Endothelial cell of coronary artery (primary cell): ENCODE results near the gene NYAP1. TPM values are rescaled to one million over a fixed set of nuclear protein-coding genes. Genes with fewer than 3 reads are reported as not detected.

Experiments
- total RNA-seq: library from RNA; depleted of rRNA; stranded (reverse); fragments of >200 nt; gene quantifications from 2 replicates; pipeline ENCODE4 v1.2.3, GENCODE V29; 2014

Gene NYAP1
- 1.9 and 2.2 TPM in 2 replicates for total RNA-seq

GRCh38 chr7:100483722-100484672 is at the start of gene NYAP1:
Gene NYAP1 (plus strand): TSS chr7:100483927. CDS start chr7:100485312, 1,385 bp downstream.

GRCh38 chr7:100464210-100464660 is 19.5 kb upstream of the NYAP1 start, which contains the start of gene SPACDR:
Gene SPACDR (minus strand): TSS chr7:100464260. CDS start chr7:100464025, 235 bp downstream.

GRCh38 chr7:100478958-100479660 is 4.6 kb upstream of the NYAP1 start, which contains the start of gene TSC22D4:
Gene TSC22D4 (minus strand): TSS chr7:100479214. CDS start chr7:100478038, 1,176 bp downstream.

GRCh38 chr7:100538654-100539435 is 55.1 kb downstream of the NYAP1 start, which contains the start of gene AGFG2:
Gene AGFG2 (plus strand): TSS chr7:100539203. CDS start chr7:100539347, 144 bp downstream.

Other genes with a start within 250 kb of the NYAP1 start
- not detected in 2 replicates for gene SPDYE3, start 176.2 kb upstream of the NYAP1 start, total RNA-seq
- 4.1 and 14.6 TPM in 2 replicates for gene PILRB, start 125.8 kb upstream of the NYAP1 start, total RNA-seq
- 0.28 TPM in 1 of 2 replicates, not detected in the other for gene PILRA, start 110.4 kb upstream of the NYAP1 start, total RNA-seq
- 0.54 and 0.85 TPM in 2 replicates for gene ZCWPW1, start 55.2 kb upstream of the NYAP1 start, total RNA-seq
- 33.0 and 42.9 TPM in 2 replicates for gene MEPCE, start 54.1 kb upstream of the NYAP1 start, total RNA-seq
- gene PPP1R35, start 47.4 kb upstream of the NYAP1 start, total RNA-seq, result 18.1 and 18.5 TPM in 2 replicates
- gene SPACDR, start 19.7 kb upstream of the NYAP1 start, total RNA-seq, result 1.3 and 1.9 TPM in 2 replicates
- 27.9 and 32.6 TPM in 2 replicates for gene TSC22D4, start 4.7 kb upstream of the NYAP1 start, total RNA-seq
- gene AGFG2, start 55.3 kb downstream of the NYAP1 start, total RNA-seq, result 18.0 and 19.2 TPM in 2 replicates
- not detected in 2 replicates for gene SAP25, start 90.0 kb downstream of the NYAP1 start, total RNA-seq
- 6.2 and 9.3 TPM in 2 replicates for gene LRCH4, start 102.2 kb downstream of the NYAP1 start, total RNA-seq
- 0.09 and 0.28 TPM in 2 replicates for gene FBXO24, start 102.4 kb downstream of the NYAP1 start, total RNA-seq
- 0.28 and 0.45 TPM in 2 replicates for gene PCOLCE, start 118.4 kb downstream of the NYAP1 start, total RNA-seq
- 4.0 and 4.2 TPM in 2 replicates for gene MOSPD3, start 128.6 kb downstream of the NYAP1 start, total RNA-seq
- 0.18 and 0.19 TPM in 2 replicates for gene TFR2, start 157.6 kb downstream of the NYAP1 start, total RNA-seq
- not detected in 2 replicates for gene ACTL6B, start 172.5 kb downstream of the NYAP1 start, total RNA-seq
- gene GNB2, start 189.8 kb downstream of the NYAP1 start, total RNA-seq, result 79.3 and 96.9 TPM in 2 replicates
- 12.1 and 16.4 TPM in 2 replicates for gene GIGYF1, start 210.3 kb downstream of the NYAP1 start, total RNA-seq
- gene POP7, start 222.2 kb downstream of the NYAP1 start, total RNA-seq, result 34.6 and 45.7 TPM in 2 replicates
- gene EPO, start 236.5 kb downstream of the NYAP1 start, total RNA-seq, result not detected in 2 replicates
- gene ZAN, start 249.7 kb downstream of the NYAP1 start, total RNA-seq, result not detected in 2 replicates